ENCODE measurements around the gene PRR5. TPM values are rescaled to one million over a fixed set of nuclear protein-coding genes. Genes with fewer than 3 reads are reported as not detected.

Gene PRR5
- total and polyA plus RNA-seq, 4 donors: 11.5 to 49.1 (median 19.3) TPM

- TF ChIP-seq FOXA1 (IDR thresholded peaks at IDR 0.05) (no peak), RXRA (IDR thresholded peaks at IDR 0.05) (no peak), MAX (IDR thresholded peaks at IDR 0.05) (no peak)
Observed at GRCh38 chr22:44724416-44724815, 22.4 kb downstream of the PRR5 start (continued).

- Histone ChIP-seq H3K9me3 (ENCODE audit: control insufficient read depth in 4 of 4, low read length in 3 of 4) (no peaks in the 10 kb centered on the region), H3K4me1 (ENCODE audit: control insufficient read depth in 4 of 4, insufficient read depth in 4 of 4, low read length in 3 of 4) (peaks cover 0 to 11% (median 4%) of the 10 kb centered on the region in 4 donors)
Observed at GRCh38 chr22:44724859-44725258, 22.9 kb downstream of the PRR5 start.

More at GRCh38 chr22:44724859-44725258, 22.9 kb downstream of the PRR5 start:
- peaks cover 2 to 23% (median 7%) of the 10 kb centered on the region in 4 donors for H3K36me3 ChIP-seq (ENCODE audit: control insufficient read depth in 4 of 4, insufficient read depth in 3 of 4, low read depth in 1 of 4, low read length in 3 of 4)
- no peak for TF ChIP-seq TAF1 (conservative IDR thresholded peaks at IDR 0.05)
- TF ChIP-seq MAX (IDR thresholded peaks at IDR 0.05): no peak
- TF ChIP-seq HNF4A (conservative IDR thresholded peaks at IDR 0.05): no peak
- TF ChIP-seq ATF3 (IDR thresholded peaks at IDR 0.05): no peak
- TF ChIP-seq JUND (IDR thresholded peaks at IDR 0.05): no peak
- no peak for TF ChIP-seq REST (IDR thresholded peaks at IDR 0.05)
- no peak for TF ChIP-seq NR2F2 (IDR thresholded peaks at IDR 0.05)
- no peak for TF ChIP-seq CTCF (IDR thresholded peaks at IDR 0.05; ENCODE audit: low read depth, low read length, missing input control)
- no peak for TF ChIP-seq YY1 (IDR thresholded peaks at IDR 0.05)
- TF ChIP-seq RXRA (IDR thresholded peaks at IDR 0.05): no peak
- no peak for TF ChIP-seq SP1 (IDR thresholded peaks at IDR 0.05)
- no peak for TF ChIP-seq FOXA1 (IDR thresholded peaks at IDR 0.05)
- TF ChIP-seq GABPA (IDR thresholded peaks at IDR 0.05 in 1 of 2, conservative IDR thresholded peaks at IDR 0.05 in 1 of 2): no peak
- no peak for TF ChIP-seq ZBTB33 (IDR thresholded peaks at IDR 0.05)
- no peak for TF ChIP-seq HNF4G (IDR thresholded peaks at IDR 0.05)
- no peak for TF ChIP-seq RAD21 (IDR thresholded peaks at IDR 0.05)
- no peak for TF ChIP-seq FOXA2 (IDR thresholded peaks at IDR 0.05)
- H3K27ac ChIP-seq (ENCODE audit: low read depth in 1 of 2, low read length in 2 of 2): no peak overlapping the region
- H3K27me3 ChIP-seq (ENCODE audit: control insufficient read depth in 4 of 4, insufficient read depth in 4 of 4, low read length in 3 of 4): no peaks in the 10 kb centered on the region
- H3K9ac ChIP-seq (ENCODE audit: low read depth in 1 of 2, low read length in 2 of 2): no peak overlapping the region
- 96% methylated on average over 8 of the region's 8 CpGs for WGBS
- no peak overlapping the region for H3K4me3 ChIP-seq (ENCODE audit: low read depth in 1 of 3, low read length in 3 of 3)
- no peak for DNase-seq (ENCODE audit: low spot score)
